Subcutaneous abdominal adipose tissue (tissue), 5 donors: ENCODE measurements around the gene SEPTIN7.
A peak's percentile ranks its signal among the peaks of the same experiment; 100 is the strongest.
"Not testable (repeated sequence)": the region's sequence is repeated elsewhere in the genome, so short reads cannot be mapped to it uniquely, and the experiment has no call there.

Source experiments
- H3K27ac ChIP-seq: one replicate; pipeline ENCODE4 v1.7.0; 2013; ENCODE audit warnings: low read depth, mild to moderate bottlenecking, inconsistent platforms, low read length, moderate library complexity
- H3K27me3 ChIP-seq, 5 donors: one replicate each; pipeline ENCODE4 v1.7.0; 2013; ENCODE audit warnings: low read length in 5 of 5, inconsistent platforms in 1 of 5; ENCODE audit not compliant: control insufficient read depth in 5 of 5, insufficient read depth in 4 of 5
- H3K36me3 ChIP-seq, 5 donors: one replicate each; pipeline ENCODE4 v1.7.0; 2013; ENCODE audit warnings: low read length in 5 of 5; ENCODE audit not compliant: control insufficient read depth in 5 of 5, insufficient read depth in 5 of 5
- H3K4me1 ChIP-seq, 5 donors: one replicate each; pipeline ENCODE4 v1.7.0; 2013; ENCODE audit warnings: low read length in 5 of 5, mild to moderate bottlenecking in 3 of 5, moderate library complexity in 1 of 5; ENCODE audit not compliant: control insufficient read depth in 5 of 5, insufficient read depth in 5 of 5
- H3K4me3 ChIP-seq, 5 donors: one replicate each; pipeline ENCODE4 v1.7.0; 2013; ENCODE audit warnings: low read length in 5 of 5, low read depth in 1 of 5
- H3K9ac ChIP-seq, 5 donors: one replicate each; pipeline ENCODE4 v1.7.0; 2013; ENCODE audit warnings: low read length in 5 of 5, mild to moderate bottlenecking in 4 of 5, moderate library complexity in 3 of 5
- H3K9me3 ChIP-seq, 5 donors: one replicate each; pipeline ENCODE4 v1.7.0; 2013; ENCODE audit warnings: low read length in 5 of 5; ENCODE audit not compliant: control insufficient read depth in 5 of 5
- donor health status: healthy.
- donor health status: healthy.
- donor health status: healthy.
- donor health status: healthy.
- donor health status: healthy.

The SEPTIN7 gene

DNA sequence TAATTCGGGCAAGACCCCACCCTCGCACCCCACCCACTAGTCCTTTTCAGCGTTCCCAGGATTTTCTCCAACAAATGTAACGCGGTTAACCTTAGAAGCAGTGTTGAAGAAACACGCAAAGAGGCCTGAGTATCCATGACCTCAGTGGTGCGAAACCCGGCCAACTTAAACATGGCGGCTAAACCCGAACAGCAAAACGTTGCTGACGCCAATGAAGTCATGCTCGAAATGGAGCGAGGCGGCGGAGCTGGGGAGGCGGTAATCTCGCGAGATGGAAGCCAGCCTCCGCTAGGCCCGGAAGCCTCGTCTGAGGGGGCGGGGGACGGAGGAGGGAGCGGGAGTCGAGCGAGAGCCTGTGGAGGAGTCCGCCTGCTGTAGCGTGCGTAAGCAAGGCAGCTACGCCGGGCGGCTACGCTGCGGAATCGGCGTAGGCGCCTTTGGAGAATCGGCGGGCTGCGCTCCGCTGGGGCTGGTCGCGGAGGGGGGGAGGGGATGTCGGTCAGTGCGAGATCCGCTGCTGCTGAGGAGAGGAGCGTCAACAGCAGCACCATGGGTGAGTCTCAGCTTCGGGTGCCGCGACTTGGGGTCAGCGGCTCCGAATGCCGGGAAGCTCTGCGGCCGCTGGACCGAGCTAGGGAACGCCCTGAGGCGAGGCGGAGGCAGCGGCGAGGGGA is at the start of gene SEPTIN7:
SEPTIN7 (plus strand) TSS at position 340 of the 674 bp plus-strand sequence; CDS start at position 493, 153 bp downstream.
- Histone ChIP-seq H3K36me3 (no peaks in the 10 kb centered on the region), H3K9ac (peak within 1 kb of the TSS; percentile 69 to 95 (median 91)), H3K4me1 (peaks cover 0 to 37% (median 21%) of the 10 kb centered on the region in 5 donors), H3K4me3 (peak within 1 kb of the TSS; percentile 81 to 95 (median 89)), H3K9me3 (no peaks in the 10 kb centered on the region), H3K27ac (peak within 1 kb of the TSS; percentile 91), H3K27me3 (no peaks in the 10 kb centered on the region)

DNA sequence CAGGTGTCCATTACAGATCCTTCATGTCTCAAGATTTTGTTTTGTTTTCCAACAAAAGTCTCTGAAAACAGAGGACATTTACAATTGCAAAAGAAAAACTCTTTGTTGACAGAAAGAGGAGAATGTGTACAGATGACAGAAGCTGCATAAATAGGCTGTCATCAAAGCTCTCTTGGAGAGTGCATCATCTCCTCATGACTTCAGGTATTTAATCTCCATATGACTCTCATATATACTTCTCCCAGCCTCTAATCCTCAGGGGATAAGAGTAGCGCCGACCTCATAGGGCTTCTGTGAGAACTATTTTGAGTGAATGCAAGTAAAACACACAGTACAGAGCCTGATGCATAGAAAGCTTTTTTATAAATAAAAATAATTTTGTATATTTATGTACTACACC is 48.1 kb upstream of the SEPTIN7 start:
- no peaks in the 10 kb centered on the region for H3K27me3 ChIP-seq
- no peak overlapping the region for H3K27ac ChIP-seq
- peaks cover 2 to 19% (median 13%) of the 10 kb centered on the region in 5 donors for H3K4me1 ChIP-seq
- no peaks in the 10 kb centered on the region for H3K36me3 ChIP-seq
- no peak overlapping the region for H3K9ac ChIP-seq
- H3K4me3 ChIP-seq: no peak overlapping the region
- no peaks in the 10 kb centered on the region for H3K9me3 ChIP-seq

DNA sequence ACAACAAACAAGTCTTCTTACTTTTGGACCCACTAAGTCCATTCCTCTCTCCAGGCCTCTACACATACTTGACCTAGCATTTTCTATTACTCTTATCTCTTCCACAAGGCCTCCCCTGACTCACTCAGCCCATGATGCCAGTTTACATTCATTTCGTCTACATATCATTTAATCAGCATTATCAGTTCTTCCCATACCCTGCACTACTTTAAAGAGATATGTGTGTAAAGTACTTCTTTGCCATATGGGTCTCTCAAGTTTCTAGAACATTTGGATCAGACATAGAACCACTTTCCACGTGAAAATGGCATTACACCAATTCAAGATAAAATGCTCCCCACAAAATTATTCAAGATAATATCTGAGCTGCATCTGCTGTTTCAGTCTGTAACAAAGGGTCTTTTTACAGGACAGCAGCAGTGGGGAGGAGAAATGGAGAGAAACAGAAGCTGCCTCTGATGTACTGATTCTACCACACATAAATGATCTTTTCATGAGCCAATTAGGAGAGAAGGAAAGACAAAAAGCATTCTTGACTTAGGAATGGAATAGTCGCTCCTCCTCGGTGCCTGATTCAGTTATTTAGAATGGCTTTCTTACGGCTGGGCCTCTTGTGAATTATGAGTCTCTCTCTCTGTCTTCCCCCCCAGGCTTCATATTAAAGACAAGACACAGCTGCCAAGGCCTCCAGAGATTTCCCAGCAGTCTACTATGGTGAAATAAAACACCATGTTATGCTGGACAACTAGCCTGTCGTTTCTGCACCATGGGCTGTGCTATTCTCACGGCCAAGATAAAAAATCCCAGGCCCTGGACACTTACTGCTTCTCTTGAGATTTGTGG is 46.9 kb upstream of the SEPTIN7 start:
- Histone ChIP-seq H3K4me1 (peaks cover 2 to 14% (median 12%) of the 10 kb centered on the region in 5 donors), H3K27me3 (no peaks in the 10 kb centered on the region), H3K36me3 (no peaks in the 10 kb centered on the region), H3K27ac (peak overlapping the region; percentile 2), H3K9ac (peak overlapping the region in 1 of 5 donors; percentile 0), H3K9me3 (no peaks in the 10 kb centered on the region), H3K4me3 (no peak overlapping the region)

DNA sequence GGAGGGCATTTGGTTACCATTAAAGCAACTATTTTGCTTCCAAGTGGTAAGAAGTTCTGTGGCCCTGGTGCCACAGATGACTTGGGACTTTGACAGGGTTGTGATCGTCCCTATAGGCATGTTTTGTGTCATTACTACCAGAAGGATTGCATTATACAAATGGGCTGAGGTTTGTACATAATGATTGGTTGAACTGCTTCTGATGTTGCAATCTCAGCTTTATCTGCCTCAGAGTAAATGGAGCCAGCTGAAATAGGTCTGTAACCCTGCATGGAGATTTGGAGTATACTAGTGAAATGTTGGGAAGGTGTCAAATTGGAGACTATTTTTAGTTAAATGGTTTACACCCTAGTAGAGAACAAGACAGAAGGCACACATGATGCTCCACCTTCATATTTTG is 46.1 kb upstream of the SEPTIN7 start:
- H3K9me3 ChIP-seq: no peaks in the 10 kb centered on the region

DNA sequence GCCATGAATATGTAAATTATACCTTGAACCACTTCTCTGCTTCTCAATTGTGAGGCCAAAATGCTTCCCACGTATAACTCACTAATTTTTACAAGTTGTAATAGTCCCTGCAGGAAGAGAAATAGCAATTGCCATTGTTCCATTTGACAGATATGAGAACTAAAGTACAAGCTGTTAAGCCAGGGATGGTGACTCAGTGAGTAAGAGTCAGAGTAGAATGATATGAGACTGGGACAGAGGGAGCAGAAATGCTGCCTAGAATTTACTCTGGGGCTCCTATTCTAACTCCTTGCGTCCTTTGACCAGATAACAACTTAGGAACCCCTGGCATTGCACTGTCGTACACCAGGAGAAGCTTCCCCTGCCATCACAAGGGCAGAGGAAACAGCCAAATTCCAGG is 45.1 kb upstream of the SEPTIN7 start:
- Histone ChIP-seq H3K9me3 (no peaks in the 10 kb centered on the region), H3K4me1 (peaks cover 2 to 18% (median 12%) of the 10 kb centered on the region in 5 donors), H3K27ac (no peak overlapping the region), H3K36me3 (no peaks in the 10 kb centered on the region), H3K9ac (no peak overlapping the region), H3K27me3 (no peaks in the 10 kb centered on the region), H3K4me3 (no peak overlapping the region)

More for the DNA sequence above, 46.1 kb upstream of the SEPTIN7 start:
- peak overlapping the region; percentile 2 for H3K27ac ChIP-seq
- no peaks in the 10 kb centered on the region for H3K27me3 ChIP-seq
- H3K4me1 ChIP-seq: peaks cover 2 to 14% (median 12%) of the 10 kb centered on the region in 5 donors
- peak overlapping the region in 1 of 5 donors; percentile 0 for H3K9ac ChIP-seq
- H3K36me3 ChIP-seq: no peaks in the 10 kb centered on the region
- no peak overlapping the region for H3K4me3 ChIP-seq

DNA sequence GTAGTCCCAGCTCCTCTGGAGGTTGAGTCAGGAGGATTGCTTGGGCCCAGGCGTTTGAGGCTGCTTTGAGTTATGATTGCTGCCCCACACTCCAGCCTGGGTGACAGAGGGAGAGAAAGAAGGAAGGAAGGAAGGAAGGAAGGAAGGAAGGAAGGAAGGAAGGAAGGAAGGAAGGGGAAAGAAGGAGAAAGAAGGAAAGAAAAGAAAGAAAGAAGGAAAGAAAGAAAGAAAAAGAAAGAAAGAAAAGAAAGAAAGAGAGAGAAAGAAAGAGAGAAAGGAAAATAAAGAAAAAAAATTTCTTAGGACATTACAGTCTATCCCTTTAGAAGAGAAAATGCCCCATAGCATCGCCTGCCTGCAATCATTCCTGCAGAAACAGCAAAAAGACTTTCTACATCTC is 44.4 kb upstream of the SEPTIN7 start:
- not testable (repeated sequence) for H3K27ac ChIP-seq, H3K4me3 ChIP-seq, H3K9ac ChIP-seq, H3K9me3 ChIP-seq, H3K27me3 ChIP-seq, H3K36me3 ChIP-seq
- peaks cover 2 to 18% (median 12%) of the 10 kb centered on the region in 5 donors for H3K4me1 ChIP-seq

- Histone ChIP-seq H3K36me3 (no peaks in the 10 kb centered on the region), H3K4me3 (no peak overlapping the region), H3K9me3 (no peaks in the 10 kb centered on the region), H3K27me3 (no peaks in the 10 kb centered on the region), H3K27ac (no peak overlapping the region), H3K4me1 (peaks cover 2 to 18% (median 12%) of the 10 kb centered on the region in 5 donors), H3K9ac (no peak overlapping the region)
These were observed 43.3 kb upstream of the SEPTIN7 start for GRCh38 chr7:35757574-35757973.

GRCh38 chr7:35758421-35758820 is 42.4 kb upstream of the SEPTIN7 start:
- no peaks in the 10 kb centered on the region for H3K27me3 ChIP-seq
- no peaks in the 10 kb centered on the region for H3K9me3 ChIP-seq
- no peak overlapping the region for H3K4me3 ChIP-seq
- H3K27ac ChIP-seq: no peak overlapping the region
- H3K4me1 ChIP-seq: peaks cover 2 to 18% (median 12%) of the 10 kb centered on the region in 5 donors
- H3K9ac ChIP-seq: no peak overlapping the region
- no peaks in the 10 kb centered on the region for H3K36me3 ChIP-seq

DNA sequence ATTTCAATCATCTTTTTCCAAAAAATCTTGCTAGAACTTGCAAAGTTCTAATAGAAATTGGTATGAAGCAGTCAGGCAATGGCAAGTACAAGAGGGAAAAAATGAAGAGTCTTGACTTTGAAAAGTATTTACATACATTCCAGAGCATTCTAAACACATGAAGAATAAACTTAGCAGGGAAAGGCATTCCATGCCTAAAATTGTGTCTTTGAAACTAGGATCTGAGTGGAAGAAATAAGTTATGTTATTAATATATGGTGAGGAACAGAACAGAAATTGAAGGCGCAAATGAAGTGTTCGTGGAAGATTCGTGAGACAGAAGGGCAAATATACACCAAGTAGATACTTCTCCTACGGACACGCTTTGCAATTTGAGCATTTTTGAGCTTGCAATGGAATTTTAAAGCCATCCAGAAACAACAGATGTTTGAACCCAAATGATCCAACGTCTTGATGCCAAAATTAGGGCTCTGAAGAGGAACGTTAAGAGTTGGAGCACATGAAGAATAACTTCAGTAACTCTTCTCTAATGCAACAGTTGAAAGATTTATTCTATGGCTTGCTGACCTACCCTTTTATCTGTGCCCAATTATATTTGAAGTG is 40.6 kb upstream of the SEPTIN7 start:
- H3K4me3 ChIP-seq: no peak overlapping the region
- no peak overlapping the region for H3K9ac ChIP-seq
- H3K36me3 ChIP-seq: no peaks in the 10 kb centered on the region
- peaks cover 0 to 3% (median 0%) of the 10 kb centered on the region in 5 donors for H3K4me1 ChIP-seq
- H3K27ac ChIP-seq: no peak overlapping the region
- H3K27me3 ChIP-seq: no peaks in the 10 kb centered on the region
- H3K9me3 ChIP-seq: no peaks in the 10 kb centered on the region
